ENCODE measurements around the gene URB1.

Gene URB1

GRCh38 chr21:32335601-32336575, 56.9 kb downstream of the URB1 start:
- DNase-seq (no peak), ATAC-seq (replicated peaks) (no peak)
- Mint-ChIP-seq H3K36me3 (peaks cover 68 to 89% of the 10 kb centered on the region in 2 donors), H3K4me3 (no peak overlapping the region), H3K27ac (no peak overlapping the region), H3K9me3 (peaks cover 0 to 1% of the 10 kb centered on the region in 2 donors), H3K4me1 (no peaks in the 10 kb centered on the region), H3K27me3 (no peaks in the 10 kb centered on the region)

DNA sequence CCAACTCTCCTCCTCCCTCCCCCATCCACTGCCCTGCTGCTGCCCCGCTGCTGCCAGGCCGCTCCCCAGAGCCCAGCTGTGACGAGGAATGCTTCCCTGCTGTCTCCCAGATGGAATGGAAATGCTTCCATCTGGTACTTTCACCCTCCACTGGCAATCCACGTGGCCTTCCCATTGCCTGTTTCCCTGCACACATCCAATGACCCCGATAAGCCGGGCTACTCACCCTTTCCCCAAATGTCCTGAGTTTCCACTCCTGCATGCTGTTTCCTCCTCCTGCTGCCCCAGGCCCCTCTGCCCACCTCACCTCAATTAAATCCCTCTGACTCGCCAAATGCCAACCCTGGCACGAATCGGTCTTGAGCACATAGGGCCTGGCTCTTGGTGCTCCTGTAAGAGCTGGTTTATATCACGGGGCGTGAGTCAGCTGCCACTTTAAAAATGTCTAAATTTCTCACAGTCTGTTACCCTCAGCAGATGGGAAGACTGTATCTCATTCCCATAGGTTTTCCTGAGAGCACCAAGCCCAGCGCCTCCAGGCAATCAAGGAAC, 57.8 kb downstream of the URB1 start:
- no peaks in the 10 kb centered on the region for H3K27me3 Mint-ChIP-seq
- peaks cover 68 to 91% of the 10 kb centered on the region in 2 donors for H3K36me3 Mint-ChIP-seq
- peaks cover 0 to 1% of the 10 kb centered on the region in 2 donors for H3K9me3 Mint-ChIP-seq
- ATAC-seq (replicated peaks) (no peak), DNase-seq (no peak)
- no peak overlapping the region for H3K27ac Mint-ChIP-seq
- H3K4me3 Mint-ChIP-seq, result no peak overlapping the region
- H3K4me1 Mint-ChIP-seq, result no peaks in the 10 kb centered on the region

- DNase-seq (no peak), ATAC-seq (replicated peaks) (no peak)
- peaks cover 72 to 95% of the 10 kb centered on the region in 2 donors for H3K36me3 Mint-ChIP-seq
- H3K4me3 Mint-ChIP-seq, result no peak overlapping the region
- H3K4me1 Mint-ChIP-seq, result no peaks in the 10 kb centered on the region
- H3K9me3 Mint-ChIP-seq, result peaks cover 0 to 1% of the 10 kb centered on the region in 2 donors
- no peak overlapping the region for H3K27ac Mint-ChIP-seq
- H3K27me3 Mint-ChIP-seq, result no peaks in the 10 kb centered on the region
These were observed 58.7 kb downstream of the URB1 start for GRCh38 chr21:32333953-32334673.

DNA sequence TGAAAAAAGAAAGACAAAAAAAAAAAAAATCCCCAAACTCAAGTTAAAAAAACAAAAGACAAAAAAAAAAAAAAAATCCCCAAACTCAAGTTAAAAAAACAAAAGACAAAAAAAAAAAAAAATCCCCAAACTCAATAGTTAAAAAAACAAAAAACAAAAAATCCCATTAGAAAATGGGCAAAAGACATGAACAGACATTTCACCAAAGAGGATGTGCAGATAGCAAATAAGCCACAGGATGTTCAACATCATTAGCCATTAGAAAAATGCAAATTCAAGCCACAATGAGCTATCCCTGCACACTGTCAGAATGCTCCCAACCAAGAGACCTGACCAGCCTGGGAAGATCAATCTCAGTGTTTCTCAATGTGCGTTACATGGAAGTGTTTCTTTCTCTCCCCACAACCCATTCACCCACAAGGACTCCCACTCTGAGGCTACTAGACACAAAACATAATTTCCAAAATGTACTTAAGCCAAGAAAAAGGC, 60.3 kb downstream of the URB1 start:
- ATAC-seq (replicated peaks), result no peak
- Mint-ChIP-seq H3K27ac (no peak overlapping the region), H3K4me1 (no peaks in the 10 kb centered on the region), H3K9me3 (peaks cover 0 to 1% of the 10 kb centered on the region in 2 donors), H3K36me3 (peaks cover 72 to 97% of the 10 kb centered on the region in 2 donors), H3K27me3 (no peaks in the 10 kb centered on the region), H3K4me3 (no peak overlapping the region)
- no peak for DNase-seq

DNA sequence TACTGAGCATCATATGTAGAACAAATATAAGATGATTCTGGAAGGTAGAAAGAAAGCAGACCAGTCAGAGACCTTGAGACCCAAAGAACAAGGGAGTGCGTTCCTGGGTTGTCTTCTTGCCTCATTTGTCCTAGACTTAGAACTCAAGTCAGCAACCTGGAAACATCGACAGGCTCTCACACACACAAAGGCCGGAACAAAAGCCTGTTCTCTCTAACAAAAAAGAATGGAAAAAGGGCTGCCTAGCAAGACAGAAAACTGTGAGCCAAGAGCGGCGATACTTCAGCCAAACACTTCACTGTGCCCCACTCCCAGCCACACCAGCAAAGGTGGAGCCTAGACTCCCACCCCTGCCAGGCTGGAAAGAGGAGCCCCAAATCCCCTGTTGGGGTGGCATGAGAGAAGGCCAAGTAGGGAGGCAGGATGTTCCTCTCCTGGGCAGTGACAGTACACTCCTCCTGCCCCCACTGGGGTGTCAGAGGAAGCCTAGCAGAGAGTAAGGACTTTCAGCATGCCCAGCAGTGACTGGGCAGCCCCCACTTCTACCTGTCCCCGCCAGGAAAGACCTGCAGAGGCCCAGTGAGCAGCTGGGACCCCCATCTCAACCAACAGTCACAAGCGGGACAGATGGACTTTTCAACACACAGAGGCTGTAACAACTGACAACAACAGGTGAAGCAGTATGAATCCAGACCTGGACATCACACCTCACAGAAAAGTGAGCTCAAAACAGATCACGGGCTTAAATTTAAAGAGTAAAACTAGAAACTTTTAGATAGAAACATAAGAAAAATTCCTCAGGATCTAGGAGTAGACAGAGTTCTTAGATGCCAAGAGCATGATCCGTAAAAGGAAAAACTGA, 61.1 kb downstream of the URB1 start:
- ATAC-seq (replicated peaks) (no peak), DNase-seq (no peak)
- no peak overlapping the region for H3K27ac Mint-ChIP-seq
- peaks cover 73 to 97% of the 10 kb centered on the region in 2 donors for H3K36me3 Mint-ChIP-seq
- peaks cover 0 to 1% of the 10 kb centered on the region in 2 donors for H3K9me3 Mint-ChIP-seq
- H3K27me3 Mint-ChIP-seq, result no peaks in the 10 kb centered on the region
- no peaks in the 10 kb centered on the region for H3K4me1 Mint-ChIP-seq
- H3K4me3 Mint-ChIP-seq, result no peak overlapping the region

- Mint-ChIP-seq H3K27ac (no peak overlapping the region), H3K4me3 (no peak overlapping the region), H3K27me3 (no peaks in the 10 kb centered on the region), H3K4me1 (no peaks in the 10 kb centered on the region), H3K9me3 (peaks cover 0 to 1% of the 10 kb centered on the region in 2 donors), H3K36me3 (peaks cover 68 to 97% of the 10 kb centered on the region in 2 donors)
- DNase-seq (no peak), ATAC-seq (replicated peaks) (no peak)
These were observed 62.0 kb downstream of the URB1 start for GRCh38 chr21:32330784-32331311.

- H3K9me3 Mint-ChIP-seq, result peaks cover 0 to 1% of the 10 kb centered on the region in 2 donors
- H3K4me3 Mint-ChIP-seq, result no peak overlapping the region
- no peaks in the 10 kb centered on the region for H3K27me3 Mint-ChIP-seq
- H3K36me3 Mint-ChIP-seq, result peaks cover 71 to 97% of the 10 kb centered on the region in 2 donors
- H3K27ac Mint-ChIP-seq, result no peak overlapping the region
- no peak for DNase-seq
- H3K4me1 Mint-ChIP-seq, result no peaks in the 10 kb centered on the region
- ATAC-seq (replicated peaks), result no peak
These were observed 63.0 kb downstream of the URB1 start for GRCh38 chr21:32329776-32330175.

GRCh38 chr21:32329331-32329730, 63.5 kb downstream of the URB1 start:
- Mint-ChIP-seq H3K4me3 (no peak overlapping the region), H3K9me3 (peaks cover 0 to 1% of the 10 kb centered on the region in 2 donors), H3K27me3 (no peaks in the 10 kb centered on the region), H3K4me1 (no peaks in the 10 kb centered on the region), H3K27ac (no peak overlapping the region), H3K36me3 (peaks cover 74 to 97% of the 10 kb centered on the region in 2 donors)
- ATAC-seq (replicated peaks) (no peak), DNase-seq (no peak)

GRCh38 chr21:32328595-32328994, 64.2 kb downstream of the URB1 start:
- Mint-ChIP-seq H3K36me3 (peaks cover 78 to 95% of the 10 kb centered on the region in 2 donors), H3K9me3 (peaks cover 0 to 1% of the 10 kb centered on the region in 2 donors), H3K27ac (no peak overlapping the region), H3K4me1 (no peaks in the 10 kb centered on the region), H3K4me3 (no peak overlapping the region), H3K27me3 (no peaks in the 10 kb centered on the region)
- ATAC-seq (replicated peaks) (no peak), DNase-seq (no peak)

DNA sequence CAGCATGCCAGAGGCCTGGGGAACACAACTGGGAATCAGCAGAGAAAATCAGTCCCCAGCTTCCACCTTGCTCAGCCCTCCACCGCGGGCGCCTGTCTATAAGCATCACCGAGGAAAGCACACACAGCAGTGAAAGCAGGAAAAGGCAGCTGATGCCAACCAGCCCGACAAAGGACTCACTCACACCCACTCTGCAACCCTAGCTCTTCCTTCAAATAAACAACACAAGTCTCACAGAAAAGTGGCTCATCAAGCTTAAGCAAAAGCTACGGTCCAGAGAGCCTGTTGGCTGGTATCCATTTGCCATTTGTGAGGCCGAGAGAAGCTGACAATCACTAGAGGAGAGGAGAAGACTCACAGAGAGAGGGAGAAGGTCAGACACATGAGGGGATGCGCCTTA, 67.1 kb downstream of the URB1 start:
- H3K27ac Mint-ChIP-seq, result no peak overlapping the region
- H3K36me3 Mint-ChIP-seq, result peaks cover 73 to 87% of the 10 kb centered on the region in 2 donors
- H3K4me1 Mint-ChIP-seq, result no peaks in the 10 kb centered on the region

DNA sequence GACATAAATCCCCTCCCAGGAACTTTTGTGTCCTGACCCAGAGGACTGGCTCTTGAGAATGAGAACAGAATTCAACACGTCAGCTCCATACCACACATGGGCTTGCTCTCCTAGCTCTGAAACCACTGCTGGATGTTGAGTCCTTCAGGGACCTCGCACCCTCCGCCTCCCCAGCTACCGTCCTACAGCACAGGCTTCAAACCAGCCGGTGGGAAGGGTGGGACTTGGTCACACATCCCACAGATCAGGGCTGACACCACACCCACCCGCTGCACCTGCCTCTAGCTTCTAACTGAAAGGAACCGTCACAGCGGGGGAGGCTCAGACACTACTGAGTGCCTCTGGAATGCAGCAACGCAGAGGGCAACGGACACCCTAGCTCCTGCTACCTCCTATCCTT, 70.1 kb downstream of the URB1 start:
- ATAC-seq (replicated peaks) (no peak), DNase-seq (no peak)
- Mint-ChIP-seq H3K4me3 (no peak overlapping the region), H3K27ac (no peak overlapping the region), H3K4me1 (no peaks in the 10 kb centered on the region), H3K9me3 (no peaks in the 10 kb centered on the region), H3K36me3 (peaks cover 66 to 84% of the 10 kb centered on the region in 2 donors), H3K27me3 (no peaks in the 10 kb centered on the region)

More for the DNA sequence above, 67.1 kb downstream of the URB1 start:
- Mint-ChIP-seq H3K27me3 (no peaks in the 10 kb centered on the region), H3K4me3 (no peak overlapping the region), H3K9me3 (no peaks in the 10 kb centered on the region)
- no peak for ATAC-seq (replicated peaks)
- DNase-seq, result no peak

DNA sequence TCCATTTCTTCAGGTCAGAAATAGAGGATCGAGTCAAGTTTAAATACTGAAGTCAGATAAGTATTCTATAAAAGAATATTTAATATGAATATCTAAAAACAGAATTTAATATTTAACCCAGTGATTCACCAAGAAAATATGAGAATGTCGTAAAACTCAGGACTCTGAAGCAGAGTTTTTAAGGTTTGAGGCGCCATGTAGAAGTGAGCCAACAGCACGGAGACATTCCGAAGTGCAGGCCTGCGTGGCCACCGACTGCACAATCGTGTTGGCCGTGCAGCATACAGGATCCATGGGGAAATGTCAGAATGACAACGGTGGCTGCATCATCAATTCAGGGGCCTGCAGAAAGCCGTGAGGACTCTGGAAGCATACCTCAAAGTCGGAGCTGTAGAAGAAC, 70.7 kb downstream of the URB1 start:
- no peak for ATAC-seq (replicated peaks)
- Mint-ChIP-seq H3K4me3 (no peak overlapping the region), H3K27ac (no peak overlapping the region), H3K4me1 (no peaks in the 10 kb centered on the region), H3K27me3 (no peaks in the 10 kb centered on the region), H3K36me3 (peaks cover 64 to 84% of the 10 kb centered on the region in 2 donors), H3K9me3 (no peaks in the 10 kb centered on the region)
- no peak for DNase-seq

DNA sequence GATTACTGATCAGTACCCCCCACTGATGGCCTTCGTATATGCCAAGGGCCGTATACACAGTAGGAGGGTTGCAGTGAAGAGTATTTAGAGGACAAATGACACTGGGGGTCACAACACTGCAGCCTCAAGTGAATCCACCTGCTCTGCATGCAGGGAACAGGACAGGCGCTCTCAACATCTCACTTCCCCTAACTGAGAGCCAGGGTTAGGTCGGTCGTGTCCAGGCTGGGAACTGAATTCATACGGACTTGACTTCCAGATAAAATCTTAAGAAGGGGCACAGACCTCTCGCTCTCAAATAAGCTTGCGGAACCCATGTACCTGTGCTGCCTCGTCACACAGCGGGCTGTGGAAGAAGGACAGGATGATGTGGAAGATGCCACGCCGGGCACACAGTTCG, 71.3 kb downstream of the URB1 start:
- H3K27me3 Mint-ChIP-seq, result no peaks in the 10 kb centered on the region
- no peaks in the 10 kb centered on the region for H3K4me1 Mint-ChIP-seq
- H3K9me3 Mint-ChIP-seq, result no peaks in the 10 kb centered on the region
- ATAC-seq (replicated peaks) (no peak), DNase-seq (no peak)
- no peak overlapping the region for H3K4me3 Mint-ChIP-seq
- H3K36me3 Mint-ChIP-seq, result peaks cover 59 to 80% of the 10 kb centered on the region in 2 donors
- peak overlapping the region; percentile 9 for H3K27ac Mint-ChIP-seq
